Ishikawa (cell line): Measurements from ENCODE around the gene CCDC154.

ENCODE experiments used
- CEBPB ChIP-seq: IDR thresholded peaks from 2 replicates; pipeline ENCODE4 v1.6.1; 2012
- CREB1 ChIP-seq: IDR thresholded peaks from 2 replicates; pipeline ENCODE4 v1.6.1; 2012; ENCODE audit warnings: low read depth
- EGR1 ChIP-seq: IDR thresholded peaks from 2 replicates; pipeline ENCODE4 v1.6.1; 2012
- EP300 ChIP-seq: IDR thresholded peaks from 2 replicates; pipeline ENCODE4 v1.6.1; 2012; ENCODE audit warnings: borderline replicate concordance
- FOXM1 ChIP-seq: IDR thresholded peaks from 2 replicates; pipeline ENCODE4 v1.6.1; 2012; ENCODE audit warnings: low read depth, borderline replicate concordance
- MAX ChIP-seq: IDR thresholded peaks from 2 replicates; pipeline ENCODE4 v1.6.1; 2012
- NFIC ChIP-seq: IDR thresholded peaks from 2 replicates; pipeline ENCODE4 v1.6.1; 2012
- RAD21 ChIP-seq: IDR thresholded peaks from 2 replicates; pipeline ENCODE4 v1.6.1; 2012; ENCODE audit warnings: low read depth
- REST ChIP-seq: IDR thresholded peaks from 2 replicates; pipeline ENCODE4 v1.6.1; 2012; ENCODE audit warnings: low read depth, mild to moderate bottlenecking
- TAF1 ChIP-seq: IDR thresholded peaks from 2 replicates; pipeline ENCODE4 v1.6.1; 2012; ENCODE audit warnings: low read depth, mild to moderate bottlenecking
- TCF12 ChIP-seq: IDR thresholded peaks from 2 replicates; pipeline ENCODE4 v1.6.1; 2012; ENCODE audit warnings: low read depth
- TEAD4 ChIP-seq: IDR thresholded peaks from 2 replicates; pipeline ENCODE4 v1.6.1; 2012
- USF1 ChIP-seq: IDR thresholded peaks from 2 replicates; pipeline ENCODE4 v1.6.1; 2012
- YY1 ChIP-seq: IDR thresholded peaks from 2 replicates; pipeline ENCODE4 v1.6.1; 2012; ENCODE audit warnings: low read depth
- ZBTB7A ChIP-seq: IDR thresholded peaks from 2 replicates; pipeline ENCODE4 v1.6.1; 2012; ENCODE audit warnings: low read depth

The CCDC154 gene

GRCh38 chr16:1398826-1399581, 45.4 kb downstream of the CCDC154 start:
- TF ChIP-seq MAX: no peak
- TF ChIP-seq TAF1: no peak
- no peak for TF ChIP-seq EP300
- TF ChIP-seq EGR1: no peak
- no peak for TF ChIP-seq RAD21
- no peak for TF ChIP-seq FOXM1

GRCh38 chr16:1398351-1398750, 46.0 kb downstream of the CCDC154 start:
- no peak for TF ChIP-seq CREB1
- TF ChIP-seq EP300: no peak
- TF ChIP-seq RAD21: no peak
- no peak for TF ChIP-seq TCF12
- no peak for TF ChIP-seq ZBTB7A
- no peak for TF ChIP-seq TEAD4
- TF ChIP-seq CEBPB: no peak
- TF ChIP-seq EGR1: no peak
- no peak for TF ChIP-seq MAX
- TF ChIP-seq FOXM1: no peak
- no peak for TF ChIP-seq USF1
- TF ChIP-seq REST: no peak
- TF ChIP-seq YY1: no peak
- no peak for TF ChIP-seq TAF1
- no peak for TF ChIP-seq NFIC

GRCh38 chr16:1397779-1398178, 46.6 kb downstream of the CCDC154 start:
- no peak for TF ChIP-seq TEAD4
- no peak for TF ChIP-seq TAF1
- TF ChIP-seq FOXM1: no peak
- TF ChIP-seq RAD21: no peak
- TF ChIP-seq EP300: no peak
- no peak for TF ChIP-seq EGR1
- TF ChIP-seq TCF12: no peak
- TF ChIP-seq NFIC: no peak
- TF ChIP-seq CREB1: no peak
- no peak for TF ChIP-seq ZBTB7A
- TF ChIP-seq USF1: no peak

GRCh38 chr16:1395444-1396031, 48.8 kb downstream of the CCDC154 start:
- TF ChIP-seq USF1 (no peak), TAF1 (no peak), REST (no peak), FOXM1 (no peak), EGR1 (no peak), CREB1 (no peak), ZBTB7A (no peak), NFIC (no peak), TEAD4 (no peak), MAX (no peak), YY1 (no peak), CEBPB (no peak), RAD21 (no peak), TCF12 (no peak), EP300 (no peak)
